Activated CD8-positive, alpha-beta memory T cell treated with anti-CD3 and anti-CD28 coated beads for 4 hours (primary cell): ENCODE results near the gene TTC6.

ENCODE experiments used
- DNase-seq, 2 donors: peaks; one replicate each; pipeline ENCODE4 v3.0.0-alpha.2; 2020; ENCODE audit warnings: low read depth in 2 of 2

Gene TTC6

DNA sequence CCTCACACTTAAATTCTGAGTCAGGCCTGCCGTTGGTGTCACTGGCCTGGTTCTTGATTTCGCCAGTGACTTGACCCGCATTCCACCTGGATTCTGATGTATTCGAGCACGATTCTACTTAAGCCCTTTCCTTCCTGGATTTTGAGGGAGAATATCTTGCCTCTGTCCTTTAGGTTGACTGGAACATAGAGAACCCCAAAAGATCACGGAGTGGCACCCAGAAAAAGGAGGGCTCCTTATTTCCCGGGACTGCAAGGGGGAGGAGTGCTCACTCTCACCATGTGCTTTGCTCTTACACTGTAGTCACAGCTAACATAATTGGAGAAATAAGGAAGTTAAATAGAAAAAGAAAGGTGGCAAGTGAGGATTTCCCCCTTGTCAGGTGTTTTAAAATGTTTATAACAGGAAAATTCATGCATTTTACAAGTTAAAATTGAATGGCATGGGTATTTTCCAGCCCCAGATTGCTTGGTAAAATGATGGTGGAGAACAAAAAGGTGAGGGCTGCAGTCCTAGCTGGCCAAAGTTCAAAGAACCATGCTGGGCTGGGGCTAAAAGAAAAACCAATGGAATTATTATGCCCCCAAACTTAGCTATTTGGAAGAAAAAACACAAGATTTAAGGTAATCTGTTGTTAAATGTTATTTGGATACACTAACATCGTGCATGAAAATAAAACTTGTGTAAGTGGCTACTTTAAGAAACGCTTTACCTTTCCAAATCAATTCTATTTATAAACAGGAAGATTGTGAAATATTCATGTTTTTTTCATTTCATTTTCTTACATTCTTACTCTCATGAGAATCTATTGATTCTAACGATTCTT is 9.2 kb upstream of the TTC6 start:
- DNase-seq = no peak

DNA sequence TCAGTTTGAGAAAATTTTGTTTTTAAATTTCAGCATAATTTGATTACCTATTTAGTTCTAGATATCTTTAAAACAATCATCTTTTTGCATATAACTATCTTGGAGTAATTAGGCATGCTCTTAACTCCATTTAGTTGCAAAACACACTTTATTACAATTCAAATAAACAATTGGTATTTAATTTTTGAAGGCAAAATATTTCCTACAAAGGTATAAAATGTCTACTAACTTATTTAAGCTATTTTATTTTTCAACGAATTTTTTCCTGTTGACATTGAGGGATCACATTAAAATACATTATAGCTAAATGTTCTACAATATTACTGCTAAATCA is 8.7 kb upstream of the TTC6 start:
- no peak for DNase-seq

DNA sequence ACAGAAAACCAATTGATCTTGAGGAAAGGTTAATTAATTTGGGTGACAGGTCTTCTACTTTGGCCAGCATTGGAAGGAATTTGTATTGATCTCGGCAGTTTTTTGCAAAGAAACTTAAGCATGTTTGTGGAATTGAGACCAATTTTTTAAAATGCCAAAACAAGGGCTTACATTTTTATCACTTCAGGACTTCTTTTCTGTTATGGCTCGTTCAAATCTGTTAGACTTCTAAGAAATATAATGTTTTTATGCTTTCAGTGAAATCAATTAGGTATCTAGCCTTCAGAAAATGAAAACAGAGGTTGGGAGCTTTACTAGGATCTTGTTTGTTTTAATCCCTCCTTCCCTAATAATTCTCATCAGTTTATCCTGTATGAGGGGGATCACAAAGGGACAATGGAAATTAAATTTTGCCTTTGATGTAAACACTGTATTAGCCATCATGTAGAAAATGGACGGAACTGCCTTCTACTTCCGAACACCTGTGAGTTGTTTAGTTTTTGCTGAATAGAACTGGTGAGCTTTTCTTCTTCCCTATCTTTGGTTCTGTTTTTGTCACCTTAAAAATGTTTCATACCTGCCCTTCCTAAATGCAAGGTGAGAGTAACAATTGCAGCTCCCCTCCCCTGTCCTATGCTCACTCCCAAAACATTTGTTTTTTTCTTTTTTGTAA is 8.2 kb upstream of the TTC6 start:
- no peak for DNase-seq

DNA sequence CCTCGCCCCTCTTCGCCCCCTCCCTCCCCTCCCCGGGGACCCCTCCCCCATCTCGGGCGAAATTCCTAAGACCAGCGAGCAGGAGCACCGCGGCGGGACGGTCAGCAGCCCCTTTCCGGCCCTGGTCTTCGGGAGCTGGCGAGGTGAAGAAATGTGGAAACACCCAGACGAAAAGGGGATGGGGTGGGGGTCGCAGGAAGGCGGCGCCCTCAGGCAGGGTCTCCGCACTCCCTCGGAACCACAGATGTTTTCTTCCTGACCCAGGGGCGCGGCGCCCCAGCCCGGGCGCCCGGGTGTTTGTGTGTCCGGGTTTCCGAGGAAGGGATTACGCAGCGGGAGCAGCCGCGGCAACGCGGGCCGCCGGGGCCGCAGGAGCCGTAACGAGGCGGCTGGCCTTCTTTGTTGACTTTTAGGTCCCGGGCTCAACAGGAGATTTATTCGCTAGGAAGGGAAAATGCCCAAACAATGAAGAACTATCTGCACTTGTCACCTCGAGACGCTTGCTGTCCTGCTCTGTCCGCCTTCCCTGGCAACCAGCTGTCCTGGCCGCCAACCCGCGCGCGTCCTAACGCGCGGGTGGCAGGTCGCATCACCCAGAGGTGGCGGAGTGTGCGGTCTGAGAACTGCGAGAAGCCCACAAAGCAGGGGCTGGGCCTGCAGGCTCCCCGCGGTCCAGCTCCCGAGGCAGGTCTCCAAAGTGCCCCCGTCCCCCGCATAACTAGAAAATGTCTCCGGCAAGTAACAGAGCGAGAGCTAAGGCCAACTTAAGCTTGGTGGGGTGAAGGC is 7.4 kb upstream of the TTC6 start:
- no peak for DNase-seq

DNA sequence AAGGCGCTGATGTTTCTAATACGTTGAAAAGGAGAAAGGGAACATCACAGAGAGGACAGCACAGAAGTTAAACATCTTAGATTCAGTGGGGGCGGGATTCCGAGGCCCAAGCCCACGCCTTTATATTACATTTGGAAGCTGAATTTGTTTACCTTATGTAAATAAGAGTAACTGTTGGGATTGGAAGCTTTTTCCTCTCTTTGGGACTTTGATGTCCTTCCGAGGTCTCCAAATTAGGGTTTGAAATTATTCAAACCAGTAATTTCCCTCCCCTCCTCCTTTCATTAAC is 6.8 kb upstream of the TTC6 start:
- no peak for DNase-seq

DNA sequence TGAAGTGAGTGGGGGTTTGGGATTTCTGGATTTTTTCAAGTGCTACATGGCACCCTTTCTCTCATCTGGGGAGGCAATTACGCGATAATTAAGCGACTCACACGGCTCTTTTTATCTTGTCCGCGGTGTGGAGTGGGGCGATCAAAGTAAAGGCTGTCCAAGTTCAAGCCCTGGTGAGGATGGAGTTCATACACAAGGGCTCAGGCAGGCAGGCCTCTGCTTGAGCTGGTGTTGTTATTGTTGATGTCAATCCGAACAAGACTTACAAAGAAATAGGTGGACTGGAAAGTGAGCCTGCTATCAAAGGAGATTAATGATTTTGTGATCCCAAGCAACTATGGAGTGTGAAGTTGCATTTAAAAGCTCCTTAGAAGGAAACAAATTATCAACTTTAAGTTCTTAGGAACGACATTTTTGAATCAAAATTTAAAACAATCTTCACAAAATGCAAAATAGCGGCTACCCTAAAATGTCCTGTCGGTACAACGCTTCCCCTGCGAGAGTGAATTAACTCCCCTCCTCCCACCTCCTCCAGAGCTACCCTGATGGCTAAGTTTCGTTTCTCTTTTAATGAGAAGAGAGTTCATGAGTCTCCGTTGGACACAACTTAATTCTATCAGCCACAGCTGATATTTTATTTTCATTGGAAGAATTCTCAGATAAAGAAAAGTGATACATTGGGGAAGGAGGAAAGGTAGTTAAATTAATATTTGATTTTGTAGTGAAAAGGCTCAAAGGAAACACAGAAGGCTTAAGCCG is 6.3 kb upstream of the TTC6 start:
- DNase-seq = no peak

DNA sequence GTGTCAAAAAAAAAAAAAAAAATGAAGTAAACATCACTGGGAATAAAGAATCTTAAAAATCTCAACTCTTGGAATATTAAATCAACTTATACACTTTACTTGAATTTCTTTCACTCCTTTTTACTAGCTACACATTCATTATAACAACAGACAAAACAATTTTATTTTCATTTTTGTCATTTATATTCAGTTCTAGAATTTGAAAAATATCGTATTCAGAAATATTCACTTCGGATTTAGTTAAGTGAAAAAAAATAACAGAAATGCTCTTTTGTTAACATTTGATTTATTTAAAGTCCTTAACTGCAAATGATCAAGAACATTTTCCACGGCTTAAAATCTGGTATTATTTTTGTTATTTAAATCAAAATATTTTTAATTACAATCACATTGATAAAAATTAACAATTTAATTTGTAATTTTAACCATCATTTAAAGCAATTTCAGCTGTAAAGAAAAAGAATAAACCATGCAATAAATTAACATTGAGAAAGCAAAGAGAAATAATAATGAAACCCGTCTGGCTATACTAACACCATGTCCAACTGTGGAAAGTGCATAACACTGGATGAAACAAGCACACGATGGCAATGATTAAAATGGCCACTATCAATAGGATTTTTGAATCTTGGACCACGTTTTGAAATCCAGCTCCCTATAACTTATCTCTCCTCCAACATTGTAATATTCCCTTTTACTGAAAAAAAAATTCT is 5.6 kb upstream of the TTC6 start:
- DNase-seq = no peak

DNA sequence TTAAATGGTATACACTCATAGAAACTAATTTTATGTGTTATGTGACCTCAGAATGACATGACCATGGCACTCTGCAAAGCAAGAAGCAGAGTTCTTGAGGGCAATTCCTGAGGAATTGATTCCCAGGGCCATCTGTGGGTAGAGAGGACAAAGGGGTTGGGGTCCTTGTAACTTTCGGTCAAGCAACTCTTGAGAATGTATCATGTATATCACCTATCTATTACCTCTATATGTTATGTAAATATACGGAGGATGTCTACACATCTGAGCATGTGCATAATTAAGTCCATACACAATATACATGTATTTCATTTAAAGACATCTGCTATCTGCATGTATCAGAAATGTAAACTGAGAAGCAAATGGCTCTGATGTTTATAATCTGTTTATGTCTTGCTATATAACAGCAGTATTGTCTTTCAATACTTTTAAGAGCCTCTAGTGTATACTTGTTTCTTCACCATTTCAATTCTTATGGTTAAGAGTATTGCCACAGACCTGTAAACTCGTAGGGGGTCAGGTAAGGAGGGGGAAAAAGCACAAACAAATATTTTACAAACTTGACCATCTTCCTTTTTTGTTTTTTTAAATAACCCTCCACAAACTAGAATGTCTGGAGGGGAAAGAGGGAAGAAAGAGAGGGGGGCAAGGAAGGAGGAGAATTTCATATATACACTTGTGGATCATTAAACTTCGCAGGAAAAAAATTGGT is 4.8 kb upstream of the TTC6 start:
- no peak for DNase-seq

DNA sequence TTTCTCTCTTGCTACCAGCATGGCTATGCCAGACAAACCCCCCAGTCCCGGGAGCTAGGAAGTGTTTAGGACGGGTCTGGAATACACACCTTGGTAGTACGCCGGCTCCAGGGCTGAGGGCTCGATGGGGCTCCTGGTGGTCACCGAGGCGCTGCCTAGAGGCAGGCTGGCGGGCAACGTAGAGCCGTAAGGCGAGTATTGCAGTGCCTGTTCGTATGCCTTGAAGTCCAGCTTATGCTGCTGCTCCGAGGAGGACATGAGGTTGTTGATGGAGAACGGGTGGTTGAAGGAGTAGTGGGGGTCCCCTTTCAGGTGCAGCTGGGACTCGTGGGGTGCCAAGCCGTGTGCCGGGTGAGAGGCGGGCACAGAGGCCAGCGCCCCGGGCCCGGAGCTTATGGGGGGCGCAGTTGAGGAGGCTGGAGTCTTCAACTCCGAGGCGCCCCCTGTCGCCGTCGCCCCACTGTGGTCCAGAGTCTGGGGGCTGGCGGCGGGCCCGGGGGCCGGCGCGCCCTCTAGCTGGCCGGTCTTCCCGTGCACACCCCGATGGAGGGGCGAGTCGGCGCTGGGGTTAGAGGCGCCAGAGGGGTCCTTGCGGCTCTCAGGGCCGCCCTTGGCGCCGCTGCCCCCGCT is 4.0 kb upstream of the TTC6 start:
- no peak for DNase-seq

DNA sequence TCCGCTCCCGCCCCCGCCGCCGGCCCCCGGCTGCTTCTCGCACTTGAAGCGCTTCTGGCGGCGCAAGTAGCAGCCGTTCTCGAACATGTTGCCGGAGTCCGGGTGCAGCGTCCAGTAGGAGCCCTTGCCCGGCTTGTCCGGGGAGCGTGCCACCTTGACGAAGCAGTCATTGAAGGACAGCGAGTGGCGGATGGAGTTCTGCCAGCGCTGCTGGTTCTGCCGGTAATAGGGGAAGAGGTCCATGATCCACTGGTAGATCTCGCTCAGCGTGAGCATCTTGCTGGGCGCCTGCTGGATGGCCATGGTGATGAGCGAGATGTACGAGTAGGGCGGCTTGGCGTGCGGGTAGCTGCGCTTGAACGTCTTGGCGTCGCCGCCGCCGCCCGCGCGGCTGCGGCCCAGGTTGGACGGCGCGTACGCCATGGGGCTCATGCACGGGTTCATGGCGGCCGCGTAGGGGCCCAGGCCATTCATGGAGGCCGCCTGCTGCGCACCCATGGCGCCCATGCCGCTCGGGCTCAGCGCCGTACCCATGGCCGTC is 3.4 kb upstream of the TTC6 start:
- no peak for DNase-seq

DNA sequence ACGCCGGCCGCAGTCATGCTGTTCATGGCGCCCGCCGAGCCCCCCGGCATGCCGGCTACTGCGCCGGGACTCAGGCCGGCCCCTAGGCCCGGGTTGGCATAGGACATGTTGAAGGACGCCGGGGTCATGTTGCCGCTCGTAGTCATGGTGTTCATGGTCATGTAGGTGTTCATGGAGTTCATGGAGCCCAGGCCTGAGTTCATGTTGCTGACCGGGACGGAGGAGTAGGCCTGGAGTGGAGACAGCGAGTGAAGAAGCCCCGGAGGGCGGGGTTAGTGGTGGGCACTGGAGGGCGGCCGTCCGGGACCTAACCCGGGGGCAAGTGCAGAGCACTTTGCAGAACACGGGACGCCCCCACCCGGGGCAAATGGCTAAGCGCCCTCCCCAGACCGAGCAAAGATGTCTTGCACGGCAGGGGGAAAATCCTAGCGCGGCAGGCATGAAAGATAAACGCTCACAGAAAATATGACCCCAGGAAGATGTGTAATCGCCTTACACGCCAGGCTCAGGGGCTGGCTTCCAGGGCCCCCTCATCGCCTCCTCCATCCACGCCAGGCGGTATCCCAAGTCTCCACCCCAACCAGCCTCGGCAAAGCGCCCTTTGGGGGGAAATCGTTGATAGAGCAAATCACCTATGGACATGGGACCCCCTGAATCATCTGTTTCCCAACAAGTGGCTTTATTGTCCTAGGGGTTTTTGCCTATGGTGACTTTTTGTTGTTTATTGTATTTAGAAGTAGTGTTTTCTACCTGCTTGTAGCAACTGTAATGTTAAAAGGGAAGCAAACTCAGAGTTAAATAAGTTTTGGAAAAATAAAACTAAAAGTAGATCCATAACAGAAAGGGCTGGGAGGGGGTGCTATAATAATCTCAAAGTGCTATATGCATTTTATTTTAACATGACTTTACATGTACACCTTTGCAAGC is 2.7 kb upstream of the TTC6 start:
- no peak for DNase-seq

DNA sequence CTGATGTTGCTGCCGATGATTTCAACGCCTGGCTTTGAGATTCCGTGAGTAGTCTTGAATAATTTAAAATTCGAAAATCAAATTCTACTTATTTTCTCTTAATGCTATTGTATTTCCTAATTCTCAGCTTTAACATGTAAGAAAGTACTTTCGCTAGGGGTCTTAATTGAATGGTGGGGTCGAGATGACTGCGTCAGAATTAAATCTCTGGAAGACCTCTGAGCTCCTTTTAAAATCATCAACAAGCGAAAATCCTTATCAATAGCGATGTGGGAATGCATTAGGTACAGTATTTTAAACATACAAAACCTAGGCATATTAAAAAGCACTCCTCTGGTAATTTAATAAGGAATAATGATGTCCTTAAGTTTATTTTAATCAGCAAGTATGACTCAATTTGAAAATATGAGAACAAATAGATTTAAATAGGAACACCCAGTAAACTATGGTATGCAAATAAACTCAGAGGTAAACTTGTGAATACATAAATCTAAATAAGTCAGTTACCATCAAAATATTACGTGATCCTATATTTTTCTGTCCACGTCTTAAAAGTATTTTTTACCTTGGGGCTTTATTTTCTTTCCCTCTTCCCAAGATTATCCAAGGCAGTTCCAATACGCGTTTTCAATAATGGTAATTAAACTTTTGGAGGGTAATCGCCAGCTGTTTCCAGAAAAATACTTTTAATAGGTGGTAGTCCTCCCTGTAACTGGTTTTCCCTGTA is 1.8 kb upstream of the TTC6 start:
- DNase-seq = no peak

DNA sequence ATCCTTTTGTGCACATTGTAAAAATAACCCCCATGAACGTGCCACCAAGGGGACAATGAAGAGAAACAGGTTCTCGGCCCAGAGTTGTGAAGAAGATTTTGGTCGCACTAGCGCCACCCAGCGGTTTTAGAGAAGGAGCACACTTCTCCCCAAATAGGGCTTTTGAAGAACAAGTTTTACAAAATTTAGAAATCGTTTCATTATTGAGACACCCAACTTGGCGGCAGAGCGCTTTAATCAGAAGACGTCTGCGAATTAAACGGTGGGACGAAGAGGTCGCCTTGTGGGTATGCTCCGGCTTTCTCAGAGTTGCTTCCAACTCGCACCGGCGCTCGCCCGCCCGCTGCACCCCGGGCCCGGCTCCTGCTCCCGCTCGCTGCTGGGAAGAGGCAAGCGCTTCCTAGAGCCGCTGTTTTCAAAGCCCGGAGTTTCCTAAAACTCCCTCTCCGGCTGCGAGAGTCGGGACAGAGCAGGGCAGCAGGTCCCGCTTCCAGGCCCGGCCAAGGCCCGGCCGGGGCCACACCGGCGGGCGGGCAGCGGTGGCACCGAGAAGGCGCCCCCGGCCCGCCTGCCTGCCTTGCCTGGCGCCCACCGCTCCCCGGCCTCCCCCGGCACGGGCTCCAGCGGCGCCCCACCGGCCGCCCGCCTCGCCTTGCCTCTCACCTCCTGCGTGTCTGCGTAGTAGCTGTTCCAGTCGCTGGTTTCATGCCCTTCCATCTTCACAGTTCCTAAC is 1.0 kb upstream of the TTC6 start:
- DNase-seq = no peak

DNA sequence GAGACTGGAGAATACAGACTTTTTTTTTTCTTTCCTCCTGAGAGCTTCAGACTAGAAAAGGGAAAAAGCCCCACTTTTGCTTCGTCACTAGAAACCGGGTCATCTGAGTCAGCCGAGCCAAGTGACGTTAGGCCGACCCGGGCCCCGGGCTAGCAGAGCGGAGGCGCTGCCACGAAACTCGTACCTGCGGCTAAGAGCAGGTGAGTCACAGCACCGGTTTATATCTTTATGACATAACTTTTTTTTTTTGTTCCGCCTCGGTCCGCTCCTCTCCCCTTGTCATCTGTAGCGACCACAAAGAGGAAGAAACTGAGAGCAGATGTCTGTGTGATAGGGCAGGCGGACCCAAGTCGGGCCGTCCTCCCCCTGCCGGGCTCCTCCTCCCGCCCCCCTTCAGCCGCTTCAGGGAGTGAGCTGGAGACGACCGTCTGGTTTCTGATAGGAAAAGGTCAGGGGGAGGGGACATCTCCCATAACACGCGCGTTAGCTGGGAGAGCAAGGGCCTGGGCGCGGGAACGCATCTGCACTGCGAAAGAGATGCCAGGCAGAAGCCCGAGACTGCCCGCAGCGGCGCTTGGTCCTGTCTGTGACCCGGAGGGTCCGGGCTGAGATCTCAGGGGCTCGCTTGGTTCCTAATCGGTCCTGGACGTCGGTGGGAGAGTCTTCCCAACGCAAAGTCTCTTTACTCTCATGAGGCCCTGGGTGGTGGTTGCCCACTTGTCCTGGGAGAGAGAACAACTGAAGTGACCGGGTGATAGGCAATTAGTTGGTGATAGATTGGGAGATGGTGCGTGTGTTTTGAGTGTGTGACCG is 586 bp downstream of the TTC6 start:
- peak in 1 of 2 donors; percentile 39 for DNase-seq

DNA sequence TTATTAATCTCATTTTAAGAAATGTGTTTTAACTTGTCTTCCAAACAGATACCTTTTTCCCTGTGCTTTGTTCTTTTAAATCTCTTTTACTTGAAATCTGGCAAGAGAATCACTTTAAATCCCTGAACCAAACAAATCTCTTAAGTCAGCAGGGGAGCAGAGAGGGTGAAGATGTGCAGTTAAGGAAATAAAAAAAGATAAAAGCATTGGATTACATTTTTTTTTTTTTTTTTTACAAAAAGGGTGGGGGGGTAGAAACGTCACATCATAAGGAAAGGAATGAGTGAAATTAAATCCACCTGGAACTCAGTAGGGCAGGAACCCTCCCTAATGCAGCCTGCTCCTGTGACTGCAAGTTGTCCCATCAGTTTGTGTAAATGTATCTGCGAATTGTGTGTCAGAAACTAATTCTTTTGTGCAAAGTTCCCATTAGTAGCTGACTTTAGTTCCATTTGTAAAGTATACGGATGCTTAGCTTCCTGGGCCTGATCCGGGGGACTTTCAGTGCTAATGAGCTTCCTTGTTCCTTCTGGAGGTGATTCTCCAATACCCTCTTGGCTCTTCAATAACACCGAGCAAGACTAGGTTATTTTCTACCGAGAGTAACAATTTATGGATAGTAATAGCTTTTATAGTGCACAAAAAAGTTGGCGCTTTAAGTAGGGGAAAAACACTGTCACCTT is 1.5 kb downstream of the TTC6 start:
- DNase-seq = no peak

DNA sequence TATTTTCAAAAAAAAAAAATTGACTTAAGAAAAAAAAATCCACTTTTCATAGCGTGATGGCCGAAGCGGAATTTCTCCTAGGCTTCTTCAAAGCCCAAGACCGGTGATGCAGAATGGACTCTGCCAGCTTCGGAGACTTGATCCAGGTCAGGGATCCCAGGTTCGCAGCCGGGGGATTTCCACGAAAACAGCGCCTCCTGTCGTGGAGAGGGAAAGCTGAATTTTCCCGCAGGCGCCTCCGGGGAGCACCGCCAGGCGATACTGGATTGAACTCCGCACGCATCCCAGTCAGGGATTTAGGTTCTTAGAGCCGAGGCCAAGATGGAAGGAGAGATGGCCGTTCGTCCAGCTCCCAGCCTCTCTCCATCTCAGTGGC is 2.1 kb downstream of the TTC6 start:
- DNase-seq = no peak
